NCI-H524 (cell line): Measurements from ENCODE around the gene NPC1.
"Not testable (repeated sequence)": the region's sequence is repeated elsewhere in the genome, so short reads cannot be mapped to it uniquely, and the experiment has no call there.

Experiments
- DNase-seq, 2 experiments: peaks; one replicate each; lab custom pipeline; 2025; lab: John Stamatoyannopoulos, UW

The NPC1 gene

GRCh38 chr18:23575309-23575651 lies 11.0 kb downstream of the NPC1 start:
- DNase-seq = no peak

GRCh38 chr18:23574611-23575308 lies 11.5 kb downstream of the NPC1 start:
- DNase-seq = no peak

- DNase-seq = no peak
These were observed 12.5 kb downstream of the NPC1 start for GRCh38 chr18:23573626-23574431.

GRCh38 chr18:23573020-23573419 lies 13.3 kb downstream of the NPC1 start:
- no peak for DNase-seq

GRCh38 chr18:23572570-23572969 lies 13.7 kb downstream of the NPC1 start:
- DNase-seq = no peak

GRCh38 chr18:23572012-23572411 lies 14.3 kb downstream of the NPC1 start:
- DNase-seq = no peak

- no peak for DNase-seq
These were observed 15.3 kb downstream of the NPC1 start for GRCh38 chr18:23570912-23571504.

GRCh38 chr18:23569299-23570063 lies 16.8 kb downstream of the NPC1 start:
- no peak for DNase-seq

- no peak for DNase-seq
These were observed 17.8 kb downstream of the NPC1 start for GRCh38 chr18:23568281-23569138.

- no peak for DNase-seq
These were observed 18.6 kb downstream of the NPC1 start for GRCh38 chr18:23567671-23568070.

- DNase-seq = no peak
These were observed 20.3 kb downstream of the NPC1 start for GRCh38 chr18:23565916-23566547.

GRCh38 chr18:23563377-23564043 lies 22.8 kb downstream of the NPC1 start:
- no peak for DNase-seq

- no peak for DNase-seq
These were observed 26.1 kb downstream of the NPC1 start for GRCh38 chr18:23560186-23560585.

GRCh38 chr18:23557511-23557910 lies 28.8 kb downstream of the NPC1 start:
- not testable (repeated sequence) for DNase-seq

- DNase-seq = no peak
These were observed 30.0 kb downstream of the NPC1 start for GRCh38 chr18:23556145-23556780.

- DNase-seq = peak; percentile 42 to 83
These were observed 32.4 kb downstream of the NPC1 start for GRCh38 chr18:23553887-23554286.

- DNase-seq = no peak
These were observed 33.8 kb downstream of the NPC1 start for GRCh38 chr18:23552505-23552904.

- DNase-seq = no peak
These were observed 34.3 kb downstream of the NPC1 start for GRCh38 chr18:23551978-23552377.

GRCh38 chr18:23550898-23551297 lies 35.4 kb downstream of the NPC1 start:
- no peak for DNase-seq

- DNase-seq = no peak
These were observed 37.6 kb downstream of the NPC1 start for GRCh38 chr18:23548719-23549118.
